ENCODE data around the gene GABRR3. TPM values are rescaled to one million over a fixed set of nuclear protein-coding genes. Genes with fewer than 3 reads are reported as not detected.

The GABRR3 gene
- total RNA-seq, 1 experiment from 2014 or later, result not detected

DNA sequence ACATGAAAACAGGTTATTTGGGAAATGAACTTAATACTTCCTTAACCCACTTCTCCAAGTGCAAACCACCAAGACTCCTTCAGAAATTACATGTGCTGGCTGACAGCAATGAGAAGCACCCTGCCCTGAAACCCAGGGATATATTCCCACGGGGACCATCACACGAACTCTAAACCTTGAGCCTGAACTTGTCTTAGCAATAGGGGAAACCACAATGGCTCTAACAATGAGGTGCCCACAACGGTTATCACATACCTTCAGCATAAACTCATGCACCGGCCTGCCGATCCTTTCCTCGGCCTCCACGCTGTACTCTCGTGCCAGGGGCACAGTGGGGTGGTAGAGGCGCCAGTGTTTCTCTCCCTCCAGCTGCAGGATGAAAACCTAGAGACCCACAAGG lies 76.3 kb downstream of the GABRR3 start:
- Histone ChIP-seq H3K27me3 (replicated peaks; ENCODE audit: control insufficient read depth, insufficient read depth, low read length) (no peaks in the 10 kb centered on the region), H3K36me3 (ENCODE audit: control insufficient read depth, insufficient read depth, low read length) (no peaks in the 10 kb centered on the region; the same call in 1 of the 2 replicates), H3K4me3 (ENCODE audit: low read depth, low read length) (no peak overlapping the region), H3K9me3 (no peaks in the 10 kb centered on the region), H3K4me1 (no peaks in the 10 kb centered on the region)
- no peak overlapping the region for H3K4me3 Mint-ChIP-seq (ENCODE audit: unreplicated experiment)
- no peak for DNase-seq
- ChIA-PET POLR2A (no interaction called here), CTCF (no interaction called here)
- no peaks in the 10 kb centered on the region for H3K27me3 Mint-ChIP-seq (ENCODE audit: insufficient read depth, unreplicated experiment)
- H3K36me3 Mint-ChIP-seq (ENCODE audit: insufficient read depth, unreplicated experiment), result peaks cover 6% of the 10 kb centered on the region
- no peak overlapping the region for H3K27ac Mint-ChIP-seq (ENCODE audit: unreplicated experiment)
- TF ChIP-seq, protein P1, sequence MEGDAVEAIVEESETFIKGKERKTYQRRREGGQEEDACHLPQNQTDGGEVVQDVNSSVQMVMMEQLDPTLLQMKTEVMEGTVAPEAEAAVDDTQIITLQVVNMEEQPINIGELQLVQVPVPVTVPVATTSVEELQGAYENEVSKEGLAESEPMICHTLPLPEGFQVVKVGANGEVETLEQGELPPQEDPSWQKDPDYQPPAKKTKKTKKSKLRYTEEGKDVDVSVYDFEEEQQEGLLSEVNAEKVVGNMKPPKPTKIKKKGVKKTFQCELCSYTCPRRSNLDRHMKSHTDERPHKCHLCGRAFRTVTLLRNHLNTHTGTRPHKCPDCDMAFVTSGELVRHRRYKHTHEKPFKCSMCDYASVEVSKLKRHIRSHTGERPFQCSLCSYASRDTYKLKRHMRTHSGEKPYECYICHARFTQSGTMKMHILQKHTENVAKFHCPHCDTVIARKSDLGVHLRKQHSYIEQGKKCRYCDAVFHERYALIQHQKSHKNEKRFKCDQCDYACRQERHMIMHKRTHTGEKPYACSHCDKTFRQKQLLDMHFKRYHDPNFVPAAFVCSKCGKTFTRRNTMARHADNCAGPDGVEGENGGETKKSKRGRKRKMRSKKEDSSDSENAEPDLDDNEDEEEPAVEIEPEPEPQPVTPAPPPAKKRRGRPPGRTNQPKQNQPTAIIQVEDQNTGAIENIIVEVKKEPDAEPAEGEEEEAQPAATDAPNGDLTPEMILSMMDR (IDR thresholded peaks at IDR 0.05; ENCODE audit: insufficient read depth in 1 of 2, low read depth in 1 of 2, low read length in 1 of 2, severe bottlenecking in 1 of 2, unreplicated experiment in 1 of 2), result no peak
- no peaks in the 10 kb centered on the region for H3K4me1 Mint-ChIP-seq (ENCODE audit: low read depth, unreplicated experiment)
- intact Hi-C loops (cut with micrococcal nuclease; ENCODE audit: unreplicated experiment), result no loop called here
- H3K9me3 Mint-ChIP-seq (ENCODE audit: unreplicated experiment), result no peaks in the 10 kb centered on the region
- no TSS peak for BruUV-seq (replicated peaks)

GRCh38 chr3:97958396-97958795 lies 76.7 kb downstream of the GABRR3 start:
- no peak for DNase-seq
- no peaks in the 10 kb centered on the region for H3K4me1 ChIP-seq
- TF ChIP-seq, protein P1 (IDR thresholded peaks at IDR 0.05; ENCODE audit: insufficient read depth in 1 of 2, low read depth in 1 of 2, low read length in 1 of 2, severe bottlenecking in 1 of 2, unreplicated experiment in 1 of 2), result no peak
- H3K4me3 ChIP-seq (ENCODE audit: low read depth, low read length), result no peak overlapping the region
- no peaks in the 10 kb centered on the region for H3K9me3 ChIP-seq
- no peaks in the 10 kb centered on the region for H3K27me3 Mint-ChIP-seq (ENCODE audit: insufficient read depth, unreplicated experiment)
- H3K36me3 ChIP-seq (ENCODE audit: control insufficient read depth, insufficient read depth, low read length), result no peaks in the 10 kb centered on the region; the same call in 1 of the 2 replicates
- intact Hi-C loops (cut with micrococcal nuclease; ENCODE audit: unreplicated experiment), result no loop called here
- H3K27ac Mint-ChIP-seq (ENCODE audit: unreplicated experiment), result no peak overlapping the region
- ChIA-PET POLR2A (no interaction called here), CTCF (no interaction called here)
- H3K4me3 Mint-ChIP-seq (ENCODE audit: unreplicated experiment), result no peak overlapping the region
- H3K4me1 Mint-ChIP-seq (ENCODE audit: low read depth, unreplicated experiment), result no peaks in the 10 kb centered on the region
- no peaks in the 10 kb centered on the region for H3K9me3 Mint-ChIP-seq (ENCODE audit: unreplicated experiment)
- peaks cover 6% of the 10 kb centered on the region for H3K36me3 Mint-ChIP-seq (ENCODE audit: insufficient read depth, unreplicated experiment)
- H3K27me3 ChIP-seq (replicated peaks; ENCODE audit: control insufficient read depth, insufficient read depth, low read length), result no peaks in the 10 kb centered on the region
- BruUV-seq (replicated peaks), result no TSS peak

DNA sequence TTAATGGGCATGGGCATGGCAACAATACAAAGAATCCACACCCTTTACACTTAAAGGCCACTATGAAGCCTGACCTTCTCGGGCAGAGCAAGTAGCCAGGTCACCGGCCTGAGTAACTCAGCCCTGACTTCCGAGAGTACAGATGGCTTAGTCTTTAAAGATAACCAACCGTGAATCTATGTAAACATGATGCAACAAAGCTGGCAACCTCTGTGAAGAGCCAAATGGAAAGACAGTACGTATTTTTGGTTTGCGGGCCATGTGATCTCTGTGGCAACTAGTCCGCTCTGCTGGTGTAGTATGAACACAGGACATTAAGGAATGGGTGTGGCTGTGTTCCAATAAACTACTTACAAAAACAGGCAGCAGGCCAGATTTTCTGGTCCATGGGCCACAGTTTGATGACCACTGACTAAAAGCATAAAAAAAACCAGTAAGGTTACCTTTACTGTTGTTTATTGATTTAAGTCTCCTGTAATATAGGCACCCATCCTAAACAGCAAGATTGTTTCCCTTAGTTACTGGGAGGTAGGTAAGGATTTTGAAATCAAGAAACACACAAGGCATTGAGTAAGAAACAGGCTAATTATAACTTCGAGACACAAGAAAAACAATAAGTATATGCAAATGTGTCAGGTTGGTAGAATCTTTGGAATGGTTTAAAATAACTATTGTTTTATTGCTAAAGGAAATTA lies 77.4 kb downstream of the GABRR3 start:
- no peaks in the 10 kb centered on the region for H3K27me3 ChIP-seq (replicated peaks; ENCODE audit: control insufficient read depth, insufficient read depth, low read length)
- TF ChIP-seq, protein P1 (IDR thresholded peaks at IDR 0.05; ENCODE audit: insufficient read depth in 1 of 2, low read depth in 1 of 2, low read length in 1 of 2, severe bottlenecking in 1 of 2, unreplicated experiment in 1 of 2), result no peak
- no peaks in the 10 kb centered on the region for H3K9me3 ChIP-seq
- H3K27me3 Mint-ChIP-seq (ENCODE audit: insufficient read depth, unreplicated experiment), result no peaks in the 10 kb centered on the region
- no peak for DNase-seq
- ChIA-PET CTCF (no interaction called here), POLR2A (no interaction called here)
- no peaks in the 10 kb centered on the region for H3K9me3 Mint-ChIP-seq (ENCODE audit: unreplicated experiment)
- H3K4me3 ChIP-seq (ENCODE audit: low read depth, low read length), result no peak overlapping the region
- H3K4me1 Mint-ChIP-seq (ENCODE audit: low read depth, unreplicated experiment), result no peaks in the 10 kb centered on the region
- H3K36me3 ChIP-seq (ENCODE audit: control insufficient read depth, insufficient read depth, low read length), result no peaks in the 10 kb centered on the region; the same call in 1 of the 2 replicates
- intact Hi-C loops (cut with micrococcal nuclease; ENCODE audit: unreplicated experiment), result no loop called here
- BruUV-seq (replicated peaks), result no TSS peak
- no peak overlapping the region for H3K4me3 Mint-ChIP-seq (ENCODE audit: unreplicated experiment)
- peaks cover 6% of the 10 kb centered on the region for H3K36me3 Mint-ChIP-seq (ENCODE audit: insufficient read depth, unreplicated experiment)
- no peak overlapping the region for H3K27ac Mint-ChIP-seq (ENCODE audit: unreplicated experiment)
- H3K4me1 ChIP-seq, result no peaks in the 10 kb centered on the region

Measured in Caco-2 (cell line).